HEK293 (cell line): ENCODE results near the gene MUC5B.

ENCODE experiments used
- GLI2 ChIP-seq: fragments of 450-650 bp; formaldehyde crosslinking; IDR thresholded peaks from 2 replicates; pipeline ENCODE4; 2017; ENCODE audit warnings: missing biosample characterization, missing genetic modification characterization, low read depth, borderline replicate concordance
- KLF9 ChIP-seq: fragments of 450-650 bp; formaldehyde crosslinking; IDR thresholded peaks from 2 replicates; pipeline ENCODE4 v1.5.1; 2016; ENCODE audit warnings: missing biosample characterization, missing genetic modification characterization, low read depth
- MYNN ChIP-seq: fragments of 450-650 bp; formaldehyde crosslinking; IDR thresholded peaks from 2 replicates; pipeline ENCODE4 v1.5.1; 2016; ENCODE audit warnings: missing biosample characterization, missing genetic modification characterization, borderline replicate concordance
- ZNF292 ChIP-seq: fragments of 450-650 bp; formaldehyde crosslinking; IDR thresholded peaks from 2 replicates; pipeline ENCODE4 v1.5.1; 2016; ENCODE audit warnings: low read depth, missing biosample characterization, missing genetic modification characterization, borderline replicate concordance
- ZNF335 ChIP-seq: fragments of 450-650 bp; formaldehyde crosslinking; conservative IDR thresholded peaks from 2 replicates; pipeline ENCODE4 v1.5.1; 2016; ENCODE audit warnings: missing biosample characterization, missing genetic modification characterization
- ZNF398 ChIP-seq: fragments of 450-650 bp; formaldehyde crosslinking; IDR thresholded peaks from 2 replicates; pipeline ENCODE4 v1.5.1; 2017; ENCODE audit warnings: missing biosample characterization, missing genetic modification characterization
- ZNF560 ChIP-seq: fragments of 450-650 bp; formaldehyde crosslinking; IDR thresholded peaks from 2 replicates; pipeline ENCODE4 v1.5.1; 2017; ENCODE audit warnings: missing biosample characterization, missing genetic modification characterization, borderline replicate concordance
- ZNF791 ChIP-seq: fragments of 450-650 bp; formaldehyde crosslinking; IDR thresholded peaks from 2 replicates; pipeline ENCODE4 v1.5.1; 2016; ENCODE audit warnings: missing biosample characterization, missing genetic modification characterization
- TF ChIP-seq, protein P1 (sequence below): fragments of 450-650 bp; formaldehyde crosslinking; IDR thresholded peaks from 2 replicates; pipeline ENCODE4 v1.5.1; 2016; ENCODE audit warnings: missing biosample characterization, missing genetic modification characterization
- TF ChIP-seq, protein P2 (sequence below): fragments of 450-650 bp; formaldehyde crosslinking; IDR thresholded peaks from 2 replicates; pipeline ENCODE4 v1.5.1; 2017; ENCODE audit warnings: missing biosample characterization, missing genetic modification characterization
- TF ChIP-seq, protein P3 (sequence below): fragments of 450-650 bp; formaldehyde crosslinking; IDR thresholded peaks from 2 replicates; pipeline ENCODE4 v1.5.1; 2016; ENCODE audit warnings: missing biosample characterization, missing genetic modification characterization

DNA sequence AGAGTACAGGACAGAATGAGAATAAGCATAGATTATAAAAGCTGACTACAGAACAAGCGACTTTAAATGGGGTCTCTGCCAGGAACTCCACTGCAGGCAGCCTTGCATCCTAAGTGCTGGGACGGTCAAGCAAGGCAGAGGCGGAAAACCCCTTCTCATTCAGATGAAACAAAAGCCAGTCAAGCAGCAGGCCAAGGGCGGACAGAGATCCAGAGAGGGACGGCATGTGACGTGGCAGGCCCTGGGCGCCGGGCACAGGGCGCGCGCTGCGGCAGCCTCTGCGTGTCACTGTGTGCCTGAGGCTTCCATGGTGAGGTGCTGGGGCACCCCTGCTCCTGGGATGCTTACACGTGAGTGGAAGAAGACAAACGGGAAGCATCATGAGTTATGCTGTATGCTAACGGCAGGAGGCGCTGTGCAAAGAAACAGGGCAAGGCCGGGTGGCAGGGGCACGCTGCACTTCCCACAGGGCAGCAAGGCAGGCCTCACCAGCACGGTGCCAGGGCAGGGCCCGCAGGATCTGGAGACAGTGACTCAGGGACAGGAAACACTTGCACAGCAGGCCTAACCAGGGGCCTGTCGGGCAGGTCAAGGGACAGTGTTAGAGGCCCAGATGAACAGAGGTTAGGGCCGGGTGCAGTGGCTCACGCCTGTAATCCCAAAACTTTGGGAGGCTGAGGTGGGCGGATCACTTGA is 80.4 kb downstream of the MUC5B start:
- TF ChIP-seq, protein P1, sequence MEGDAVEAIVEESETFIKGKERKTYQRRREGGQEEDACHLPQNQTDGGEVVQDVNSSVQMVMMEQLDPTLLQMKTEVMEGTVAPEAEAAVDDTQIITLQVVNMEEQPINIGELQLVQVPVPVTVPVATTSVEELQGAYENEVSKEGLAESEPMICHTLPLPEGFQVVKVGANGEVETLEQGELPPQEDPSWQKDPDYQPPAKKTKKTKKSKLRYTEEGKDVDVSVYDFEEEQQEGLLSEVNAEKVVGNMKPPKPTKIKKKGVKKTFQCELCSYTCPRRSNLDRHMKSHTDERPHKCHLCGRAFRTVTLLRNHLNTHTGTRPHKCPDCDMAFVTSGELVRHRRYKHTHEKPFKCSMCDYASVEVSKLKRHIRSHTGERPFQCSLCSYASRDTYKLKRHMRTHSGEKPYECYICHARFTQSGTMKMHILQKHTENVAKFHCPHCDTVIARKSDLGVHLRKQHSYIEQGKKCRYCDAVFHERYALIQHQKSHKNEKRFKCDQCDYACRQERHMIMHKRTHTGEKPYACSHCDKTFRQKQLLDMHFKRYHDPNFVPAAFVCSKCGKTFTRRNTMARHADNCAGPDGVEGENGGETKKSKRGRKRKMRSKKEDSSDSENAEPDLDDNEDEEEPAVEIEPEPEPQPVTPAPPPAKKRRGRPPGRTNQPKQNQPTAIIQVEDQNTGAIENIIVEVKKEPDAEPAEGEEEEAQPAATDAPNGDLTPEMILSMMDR (tag by site-specific recombination) = no peak
- TF ChIP-seq MYNN = no peak
- no peak for TF ChIP-seq ZNF335 (tag by site-specific recombination)
- TF ChIP-seq, protein P2, sequence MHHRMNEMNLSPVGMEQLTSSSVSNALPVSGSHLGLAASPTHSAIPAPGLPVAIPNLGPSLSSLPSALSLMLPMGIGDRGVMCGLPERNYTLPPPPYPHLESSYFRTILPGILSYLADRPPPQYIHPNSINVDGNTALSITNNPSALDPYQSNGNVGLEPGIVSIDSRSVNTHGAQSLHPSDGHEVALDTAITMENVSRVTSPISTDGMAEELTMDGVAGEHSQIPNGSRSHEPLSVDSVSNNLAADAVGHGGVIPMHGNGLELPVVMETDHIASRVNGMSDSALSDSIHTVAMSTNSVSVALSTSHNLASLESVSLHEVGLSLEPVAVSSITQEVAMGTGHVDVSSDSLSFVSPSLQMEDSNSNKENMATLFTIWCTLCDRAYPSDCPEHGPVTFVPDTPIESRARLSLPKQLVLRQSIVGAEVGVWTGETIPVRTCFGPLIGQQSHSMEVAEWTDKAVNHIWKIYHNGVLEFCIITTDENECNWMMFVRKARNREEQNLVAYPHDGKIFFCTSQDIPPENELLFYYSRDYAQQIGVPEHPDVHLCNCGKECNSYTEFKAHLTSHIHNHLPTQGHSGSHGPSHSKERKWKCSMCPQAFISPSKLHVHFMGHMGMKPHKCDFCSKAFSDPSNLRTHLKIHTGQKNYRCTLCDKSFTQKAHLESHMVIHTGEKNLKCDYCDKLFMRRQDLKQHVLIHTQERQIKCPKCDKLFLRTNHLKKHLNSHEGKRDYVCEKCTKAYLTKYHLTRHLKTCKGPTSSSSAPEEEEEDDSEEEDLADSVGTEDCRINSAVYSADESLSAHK (tag by site-specific recombination) = no peak
- no peak for TF ChIP-seq KLF9 (tag by site-specific recombination)
- TF ChIP-seq, protein P3, sequence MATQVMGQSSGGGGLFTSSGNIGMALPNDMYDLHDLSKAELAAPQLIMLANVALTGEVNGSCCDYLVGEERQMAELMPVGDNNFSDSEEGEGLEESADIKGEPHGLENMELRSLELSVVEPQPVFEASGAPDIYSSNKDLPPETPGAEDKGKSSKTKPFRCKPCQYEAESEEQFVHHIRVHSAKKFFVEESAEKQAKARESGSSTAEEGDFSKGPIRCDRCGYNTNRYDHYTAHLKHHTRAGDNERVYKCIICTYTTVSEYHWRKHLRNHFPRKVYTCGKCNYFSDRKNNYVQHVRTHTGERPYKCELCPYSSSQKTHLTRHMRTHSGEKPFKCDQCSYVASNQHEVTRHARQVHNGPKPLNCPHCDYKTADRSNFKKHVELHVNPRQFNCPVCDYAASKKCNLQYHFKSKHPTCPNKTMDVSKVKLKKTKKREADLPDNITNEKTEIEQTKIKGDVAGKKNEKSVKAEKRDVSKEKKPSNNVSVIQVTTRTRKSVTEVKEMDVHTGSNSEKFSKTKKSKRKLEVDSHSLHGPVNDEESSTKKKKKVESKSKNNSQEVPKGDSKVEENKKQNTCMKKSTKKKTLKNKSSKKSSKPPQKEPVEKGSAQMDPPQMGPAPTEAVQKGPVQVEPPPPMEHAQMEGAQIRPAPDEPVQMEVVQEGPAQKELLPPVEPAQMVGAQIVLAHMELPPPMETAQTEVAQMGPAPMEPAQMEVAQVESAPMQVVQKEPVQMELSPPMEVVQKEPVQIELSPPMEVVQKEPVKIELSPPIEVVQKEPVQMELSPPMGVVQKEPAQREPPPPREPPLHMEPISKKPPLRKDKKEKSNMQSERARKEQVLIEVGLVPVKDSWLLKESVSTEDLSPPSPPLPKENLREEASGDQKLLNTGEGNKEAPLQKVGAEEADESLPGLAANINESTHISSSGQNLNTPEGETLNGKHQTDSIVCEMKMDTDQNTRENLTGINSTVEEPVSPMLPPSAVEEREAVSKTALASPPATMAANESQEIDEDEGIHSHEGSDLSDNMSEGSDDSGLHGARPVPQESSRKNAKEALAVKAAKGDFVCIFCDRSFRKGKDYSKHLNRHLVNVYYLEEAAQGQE (tag by site-specific recombination) = no peak
- TF ChIP-seq ZNF398 (tag by site-specific recombination) = no peak
- TF ChIP-seq GLI2 (tag by site-specific recombination) = no peak
- no peak for TF ChIP-seq ZNF560
- TF ChIP-seq ZNF292 (tag by site-specific recombination) = no peak
- no peak for TF ChIP-seq ZNF791 (tag by site-specific recombination)
